GM18868 (cell line): ENCODE measurements around the gene PHLDA2.

Experiments used
- ATAC-seq: cut with Tn5 transposase; IDR thresholded peaks from one replicate; pipeline ENCODE4 v1.9.1; 2021; ENCODE audit warnings: mild to moderate bottlenecking, moderate library complexity; ENCODE audit not compliant: unreplicated experiment

Gene PHLDA2

GRCh38 chr11:2899080-2899783 lies 30.0 kb downstream of the PHLDA2 start:
- ATAC-seq: no peak

- no peak for ATAC-seq
Measured at GRCh38 chr11:2898366-2899079, 30.7 kb downstream of the PHLDA2 start.

GRCh38 chr11:2897048-2897447 lies 32.2 kb downstream of the PHLDA2 start:
- ATAC-seq: no peak

GRCh38 chr11:2896047-2896446 lies 33.2 kb downstream of the PHLDA2 start:
- no peak for ATAC-seq

GRCh38 chr11:2893935-2894334 lies 35.3 kb downstream of the PHLDA2 start:
- ATAC-seq: no peak

- ATAC-seq: no peak
Measured at GRCh38 chr11:2892967-2893528, 36.2 kb downstream of the PHLDA2 start.

GRCh38 chr11:2892215-2892966 lies 36.8 kb downstream of the PHLDA2 start:
- no peak for ATAC-seq

GRCh38 chr11:2891326-2892214 lies 37.6 kb downstream of the PHLDA2 start:
- ATAC-seq: no peak

- ATAC-seq: no peak
Measured at GRCh38 chr11:2890466-2891294, 38.5 kb downstream of the PHLDA2 start.

- no peak for ATAC-seq
Measured at GRCh38 chr11:2889362-2890273, 39.6 kb downstream of the PHLDA2 start.

GRCh38 chr11:2888266-2888968 lies 40.8 kb downstream of the PHLDA2 start:
- ATAC-seq: no peak

- ATAC-seq: no peak
Measured at GRCh38 chr11:2887515-2888195, 41.6 kb downstream of the PHLDA2 start.

GRCh38 chr11:2886936-2887335 lies 42.3 kb downstream of the PHLDA2 start:
- no peak for ATAC-seq

- ATAC-seq: no peak
Measured at GRCh38 chr11:2886191-2886894, 42.9 kb downstream of the PHLDA2 start.

- peak; percentile 78 for ATAC-seq
Measured at GRCh38 chr11:2885678-2886081, 43.5 kb downstream of the PHLDA2 start, which contains the start of gene CDKN1C. Gene CDKN1C, minus strand, starts transcription at chr11:2885775. Its CDS starts 319 bp downstream, at chr11:2885456.

GRCh38 chr11:2885017-2885677 lies 44.1 kb downstream of the PHLDA2 start:
- ATAC-seq: no peak
